Astrocyte of the hippocampus (primary cell): ENCODE results near the gene EIF4G3.
"Not testable (repeated sequence)": the region's sequence is repeated elsewhere in the genome, so short reads cannot be mapped to it uniquely, and the experiment has no call there.

Source experiments
- DNase-seq: peaks from one replicate; pipeline ENCODE4 v3.0.0; 2011; ENCODE audit warnings: low read depth, low spot score

EIF4G3 gene

DNA sequence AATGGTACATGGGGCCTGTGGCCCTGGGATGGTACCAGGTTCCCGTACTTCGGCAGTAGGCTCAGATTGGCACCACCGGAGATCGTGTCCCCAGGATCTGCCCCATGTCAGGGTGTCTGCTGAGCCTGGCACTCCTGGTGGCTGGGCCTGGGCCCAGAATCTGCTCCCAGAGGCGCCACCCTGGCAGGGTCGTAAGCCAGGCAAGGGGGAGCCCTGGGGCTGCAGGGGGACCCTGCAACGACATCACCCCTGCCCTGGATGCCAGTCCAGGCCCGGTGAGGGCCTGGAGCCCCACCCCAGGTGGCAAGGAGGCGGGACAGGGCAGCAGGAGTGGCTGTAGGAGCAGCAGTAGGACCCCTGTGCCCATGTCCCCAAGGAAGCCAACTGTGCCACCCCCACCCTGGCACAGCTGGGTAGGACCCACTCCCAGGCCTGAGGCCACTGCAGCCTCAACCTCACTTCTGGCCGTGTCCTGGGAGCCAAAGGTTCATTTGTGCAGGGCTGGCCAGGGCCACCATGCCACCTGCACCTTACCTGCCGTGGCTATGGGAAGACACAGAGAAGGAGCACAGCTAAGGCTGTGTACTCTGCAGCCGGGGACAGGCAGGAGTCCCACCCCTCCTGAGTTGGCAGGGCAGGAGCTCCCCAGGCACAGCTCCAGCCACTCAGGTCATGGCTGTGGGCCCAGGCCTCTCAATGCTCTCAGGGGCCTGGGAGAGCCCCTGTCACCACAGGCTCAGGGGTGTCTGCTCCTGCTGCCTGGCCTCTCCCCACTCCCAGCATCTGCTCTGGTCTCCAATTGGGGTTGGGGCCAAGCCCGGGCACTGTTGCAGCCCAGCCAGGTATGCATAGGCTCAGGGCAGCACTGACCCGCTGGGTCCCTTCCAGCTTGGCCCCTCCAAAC is 141.7 kb downstream of the EIF4G3 start:
- no peak for DNase-seq

DNA sequence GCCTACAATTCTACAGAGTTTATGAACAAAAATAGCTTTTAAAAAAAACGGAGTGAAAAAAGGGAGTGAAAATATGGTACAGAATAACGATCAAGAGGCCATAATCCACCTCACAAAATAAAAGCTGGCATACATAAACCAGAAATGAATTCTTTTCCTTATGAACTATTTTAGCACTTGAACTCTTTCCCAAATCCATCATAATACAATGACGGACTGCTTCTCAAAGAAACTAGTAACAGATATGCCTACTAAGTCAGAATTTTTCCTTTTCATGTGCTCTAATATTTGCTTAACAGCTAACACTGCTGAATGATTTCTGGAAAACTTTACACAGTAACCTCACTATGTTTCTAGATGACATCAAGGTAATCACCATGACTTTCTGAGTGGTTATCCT is 144.0 kb downstream of the EIF4G3 start:
- no peak for DNase-seq

DNA sequence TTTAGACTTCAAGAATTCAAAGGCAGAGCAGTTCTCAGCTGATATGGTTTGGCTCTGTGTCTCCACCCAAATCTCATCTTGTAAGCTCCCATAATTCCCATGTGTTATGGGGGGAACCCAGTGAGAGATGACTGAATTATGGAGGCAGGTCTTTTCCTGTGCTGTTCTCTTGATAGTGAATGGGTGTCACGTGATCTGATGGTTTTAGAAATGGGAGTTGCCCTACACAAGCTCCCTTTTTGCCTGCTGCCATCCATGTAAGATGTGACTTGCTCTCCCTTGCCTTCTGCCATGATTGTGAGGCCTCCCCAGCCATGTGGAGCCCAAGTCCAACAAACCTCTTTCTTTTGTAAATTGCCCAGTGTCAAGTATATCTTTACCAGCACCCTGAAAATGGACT is 146.5 kb downstream of the EIF4G3 start:
- no peak for DNase-seq

DNA sequence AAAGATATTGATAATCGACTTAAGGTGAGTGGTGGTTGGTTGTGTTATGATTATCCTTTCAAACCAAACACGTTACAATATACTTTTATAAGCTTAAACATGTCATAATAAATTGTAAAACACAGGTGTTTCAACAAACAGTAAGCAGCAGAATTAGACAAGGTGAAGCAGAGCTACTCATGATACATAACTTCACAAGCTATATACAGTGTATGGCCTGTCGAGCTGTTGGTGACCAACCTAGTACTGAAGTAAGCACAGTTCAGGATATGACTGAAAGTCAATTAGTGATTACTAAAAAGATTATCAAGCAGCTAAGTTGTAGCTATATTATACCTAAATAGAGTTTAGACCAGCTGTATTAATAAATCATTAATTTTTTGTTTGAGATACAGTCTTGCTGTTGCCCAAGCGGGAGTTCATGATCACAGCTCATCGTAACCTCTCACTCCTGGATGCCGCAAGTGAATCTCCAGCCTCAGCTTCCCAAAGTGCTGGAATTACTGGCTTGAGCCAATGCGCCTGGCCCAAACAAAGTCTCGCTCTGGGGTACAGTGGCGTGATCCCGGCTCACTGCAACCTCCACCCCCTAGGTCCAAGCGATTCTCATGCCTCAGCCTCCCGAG is 148.1 kb downstream of the EIF4G3 start:
- no peak for DNase-seq

DNA sequence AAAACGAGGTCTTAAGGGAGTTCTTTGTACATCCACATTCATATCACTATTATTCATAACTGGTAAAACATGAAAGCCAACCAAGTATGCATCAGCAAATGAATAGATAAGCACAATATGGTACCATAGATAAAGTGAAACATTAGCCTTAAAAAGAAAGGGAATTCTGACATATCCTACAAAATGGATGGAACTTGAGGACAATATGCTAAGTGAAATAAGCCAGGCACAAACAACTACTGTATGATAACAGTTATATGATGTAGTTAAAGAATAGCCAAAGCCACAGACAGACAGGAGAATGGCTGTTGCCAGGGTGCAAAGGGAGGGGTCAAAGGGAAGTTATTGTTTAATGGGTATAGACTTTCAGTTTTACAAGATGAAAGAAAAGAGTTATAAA is 148.9 kb downstream of the EIF4G3 start:
- no peak for DNase-seq

DNA sequence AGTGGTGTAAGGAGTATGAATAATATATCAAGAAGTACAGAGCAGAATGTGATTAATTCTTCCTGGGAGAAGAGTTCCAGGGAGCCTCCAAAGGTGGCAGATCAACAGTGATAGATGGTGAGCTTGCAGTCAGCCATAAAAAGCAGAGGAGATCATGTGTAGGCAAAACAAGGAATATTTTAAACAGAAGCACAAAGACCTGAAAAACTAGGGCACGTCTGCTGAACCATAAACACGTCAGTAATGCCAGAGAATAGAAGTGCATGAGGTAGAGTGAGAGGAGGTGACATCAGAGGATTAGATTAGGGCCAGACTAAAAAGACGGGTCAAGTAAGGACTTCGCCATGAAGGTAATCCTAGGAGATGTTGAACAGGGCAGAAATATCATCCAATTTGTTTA is 151.8 kb downstream of the EIF4G3 start:
- no peak for DNase-seq

DNA sequence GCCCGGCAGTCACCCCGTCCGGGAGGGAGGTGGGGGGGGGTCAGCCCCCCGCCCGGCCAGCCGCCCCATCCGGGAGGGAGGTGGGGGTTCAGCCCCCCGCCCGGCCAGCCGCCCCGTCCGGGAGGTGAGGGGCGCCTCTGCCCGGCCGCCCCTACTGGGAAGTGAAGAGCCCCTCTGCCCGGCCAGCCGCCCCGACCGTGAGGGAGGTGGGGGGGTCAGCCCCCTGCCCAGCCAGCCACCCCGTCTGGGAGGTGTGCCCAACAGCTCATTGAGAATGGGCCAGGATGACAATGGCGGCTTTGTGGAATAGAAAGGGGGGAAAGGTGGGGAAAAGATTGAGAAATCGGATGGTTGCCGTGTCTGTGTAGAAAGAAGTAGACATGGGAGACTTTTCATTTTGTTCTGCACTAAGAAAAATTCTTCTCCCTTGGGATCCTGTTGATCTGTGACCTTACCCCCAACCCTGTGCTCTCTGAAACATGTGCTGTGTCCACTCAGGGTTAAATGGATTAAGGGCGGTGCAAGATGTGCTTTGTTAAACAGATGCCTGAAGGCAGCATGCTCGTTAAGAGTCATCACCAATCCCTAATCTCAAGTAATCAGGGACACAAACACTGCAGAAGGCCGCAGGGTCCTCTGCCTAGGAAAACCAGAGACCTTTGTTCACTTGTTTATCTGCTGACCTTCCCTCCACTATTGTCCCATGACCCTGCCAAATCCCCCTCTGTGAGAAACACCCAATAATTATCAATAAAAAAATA is 152.4 kb downstream of the EIF4G3 start:
- not testable (repeated sequence) for DNase-seq

DNA sequence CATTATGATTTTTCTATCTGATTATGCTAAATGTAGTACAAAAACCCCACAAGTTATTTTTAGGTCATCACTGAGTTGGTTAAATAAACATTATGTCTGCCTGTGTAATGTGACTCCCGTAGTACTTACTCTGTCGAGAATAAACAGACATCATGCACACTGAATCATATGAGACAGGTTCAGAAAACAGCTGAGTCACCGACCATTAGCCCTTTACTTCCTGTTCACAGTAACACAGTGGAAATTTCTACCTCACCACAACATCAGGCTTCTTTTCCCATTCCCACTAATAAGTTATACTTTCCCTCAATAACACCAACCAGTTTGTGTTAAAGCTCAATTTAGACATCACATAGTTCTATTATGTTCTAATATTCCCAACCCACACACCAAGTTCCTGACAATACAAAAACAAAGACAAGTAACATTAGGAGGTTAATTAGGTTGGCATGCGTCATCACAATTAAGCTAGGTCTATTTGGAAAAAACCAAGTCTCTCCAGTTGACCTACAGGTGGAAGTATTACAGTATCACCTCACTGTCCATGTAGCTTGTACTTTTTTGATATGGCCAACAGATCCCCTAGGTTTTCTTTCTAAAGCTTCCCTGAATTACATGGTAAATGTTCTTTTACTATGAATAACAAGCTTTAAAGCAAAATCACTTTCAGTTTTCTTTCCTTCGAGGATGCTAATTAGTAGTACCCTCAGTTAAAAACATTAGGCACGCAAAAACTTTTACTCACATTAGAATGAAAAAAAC is 154.2 kb downstream of the EIF4G3 start:
- DNase-seq = peak; percentile 97

DNA sequence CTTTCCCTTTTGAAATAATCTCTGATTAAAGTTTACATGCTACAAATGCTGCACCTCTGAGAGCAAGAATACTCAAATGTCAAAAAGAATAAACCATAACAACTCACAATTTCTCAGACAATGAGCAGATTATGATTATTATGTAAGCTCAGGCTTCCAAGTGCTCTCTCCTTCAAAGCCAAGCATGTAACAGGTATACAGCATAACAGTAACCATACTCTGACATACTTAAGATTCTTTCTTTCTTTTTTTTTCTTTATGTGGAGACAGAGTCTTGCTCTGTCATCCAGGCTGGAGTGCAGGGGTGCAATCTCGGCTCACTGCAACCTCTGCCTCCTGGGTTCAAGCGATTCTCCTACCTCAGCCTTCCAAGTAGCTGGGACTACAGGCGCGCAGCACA is 155.4 kb downstream of the EIF4G3 start:
- no peak for DNase-seq

DNA sequence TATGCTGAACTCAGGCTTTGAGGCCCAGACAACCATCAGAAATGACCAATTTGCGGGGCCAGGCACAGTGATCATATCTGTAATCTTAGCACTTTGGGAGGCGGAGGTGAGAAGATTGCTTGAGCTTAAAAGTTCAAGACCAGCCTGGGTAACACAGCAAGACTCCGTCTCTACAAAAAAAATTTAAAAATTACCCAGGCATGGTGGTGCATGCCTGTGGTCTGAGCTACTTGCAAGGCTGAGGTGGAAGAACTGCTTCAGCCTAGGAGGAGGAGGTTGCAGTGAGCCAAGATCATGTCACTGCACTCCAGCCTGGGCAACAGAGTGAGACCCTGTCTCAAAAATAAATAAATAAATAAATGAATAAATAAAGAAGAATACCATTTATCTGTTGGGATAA is 156.5 kb downstream of the EIF4G3 start:
- peak; percentile 60 for DNase-seq

DNA sequence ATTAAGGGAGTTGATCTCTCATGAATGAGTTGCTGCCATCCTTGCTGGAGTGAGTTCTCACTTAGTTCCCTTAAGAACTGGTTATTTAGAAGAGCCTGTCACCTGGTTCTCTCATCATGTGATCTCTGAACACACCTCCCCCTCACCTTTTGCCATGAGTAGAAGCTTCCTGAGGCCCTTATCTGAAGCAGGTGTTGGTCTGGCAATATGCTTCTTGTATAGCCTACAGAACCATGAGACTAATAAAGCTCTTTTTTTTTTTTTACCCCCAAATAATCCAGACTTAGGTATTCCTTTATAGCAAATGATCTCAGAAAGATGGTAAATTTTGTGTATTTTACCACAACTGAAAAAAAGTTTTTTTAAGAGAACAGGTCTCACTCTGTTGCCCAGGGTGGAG is 158.0 kb downstream of the EIF4G3 start:
- DNase-seq = no peak

DNA sequence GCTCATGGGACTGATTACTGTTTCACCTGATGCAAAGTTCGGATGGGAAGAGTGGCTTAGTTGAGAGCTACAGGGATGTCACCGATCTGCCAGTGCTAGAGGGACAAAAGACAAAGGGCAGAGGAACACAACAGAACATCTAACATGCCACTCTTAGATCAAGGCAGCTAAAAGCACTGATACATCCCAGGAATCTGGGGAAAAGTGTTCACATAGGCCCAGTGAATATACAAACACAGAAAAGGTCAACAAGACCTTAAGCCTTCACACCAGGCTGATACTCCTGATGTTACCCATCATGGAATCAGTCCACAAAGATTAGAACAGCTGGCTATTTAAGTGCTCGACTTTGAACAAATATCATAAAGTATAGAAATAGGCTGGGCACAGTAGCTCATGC is 163.2 kb downstream of the EIF4G3 start:
- DNase-seq = no peak

DNA sequence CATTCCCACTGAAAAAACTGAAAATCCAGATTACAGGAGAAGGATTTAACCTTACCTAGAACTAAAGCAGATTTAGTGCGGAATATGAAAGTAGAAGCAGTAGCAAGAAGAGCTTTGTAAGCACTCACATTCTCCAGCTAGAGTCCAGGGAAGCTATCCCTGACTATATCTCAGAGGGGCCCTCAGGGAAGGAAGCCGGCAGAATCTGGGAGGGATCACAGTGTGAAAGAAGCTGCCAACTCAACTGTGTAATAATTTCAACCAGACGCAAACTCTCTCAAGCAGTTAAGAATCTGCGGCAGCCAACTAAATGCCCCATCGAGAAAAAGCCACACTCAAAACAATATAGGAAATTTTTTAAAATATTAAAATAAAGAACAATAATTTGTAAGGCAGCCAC is 163.8 kb downstream of the EIF4G3 start:
- DNase-seq = peak; percentile 74

DNA sequence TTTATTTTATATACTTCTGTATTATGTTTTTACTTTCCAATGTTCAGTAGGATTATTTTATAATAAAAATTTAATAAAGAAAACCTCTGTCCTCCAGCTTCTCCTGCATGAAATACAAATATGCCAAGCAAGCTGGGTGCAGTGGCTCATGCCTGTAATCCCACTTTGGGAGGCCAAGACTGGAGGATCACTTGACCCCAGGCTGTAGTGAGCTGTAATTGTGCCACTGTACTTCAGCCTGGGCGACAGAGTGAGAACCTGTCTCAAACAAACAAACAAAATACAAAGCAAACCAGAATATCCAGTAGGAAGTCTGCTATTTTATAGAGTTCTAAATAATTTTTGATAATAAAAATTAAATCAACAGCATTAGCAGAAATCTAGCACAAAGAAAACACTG is 168.8 kb downstream of the EIF4G3 start:
- no peak for DNase-seq

DNA sequence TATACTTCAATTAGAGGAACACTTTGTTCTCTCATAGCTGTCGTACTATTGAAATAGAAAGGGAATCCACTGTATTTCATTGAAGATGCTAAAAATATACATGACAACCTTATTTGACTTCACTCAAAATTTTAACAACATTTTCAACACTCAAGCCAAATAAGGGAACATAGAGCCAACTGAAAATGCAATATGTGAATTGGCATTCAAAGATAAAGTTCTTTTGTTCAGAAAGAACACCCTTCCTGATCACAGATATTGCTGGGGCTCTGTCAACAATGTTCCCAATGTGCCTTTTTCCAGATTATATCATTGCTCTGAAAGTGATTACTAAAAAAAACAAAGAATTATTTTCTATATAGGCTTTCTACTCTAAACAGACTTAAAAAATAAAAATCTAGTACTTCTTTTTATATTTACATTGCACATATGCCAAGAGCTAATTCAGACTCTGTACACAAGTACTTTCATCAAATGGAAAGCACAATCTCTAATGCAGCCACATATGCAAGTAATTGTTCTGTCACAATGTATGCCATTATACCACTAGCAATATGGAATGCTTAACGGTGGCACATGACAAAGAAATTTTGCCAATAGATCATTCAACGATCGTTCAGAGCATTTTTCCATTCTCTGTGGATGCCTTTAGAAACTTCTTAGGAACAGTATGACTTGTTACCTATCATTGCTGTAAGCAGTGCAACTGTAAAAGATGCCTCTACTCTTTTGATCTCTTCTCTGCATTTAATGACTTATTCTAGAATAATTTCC is 171.0 kb downstream of the EIF4G3 start:
- no peak for DNase-seq

DNA sequence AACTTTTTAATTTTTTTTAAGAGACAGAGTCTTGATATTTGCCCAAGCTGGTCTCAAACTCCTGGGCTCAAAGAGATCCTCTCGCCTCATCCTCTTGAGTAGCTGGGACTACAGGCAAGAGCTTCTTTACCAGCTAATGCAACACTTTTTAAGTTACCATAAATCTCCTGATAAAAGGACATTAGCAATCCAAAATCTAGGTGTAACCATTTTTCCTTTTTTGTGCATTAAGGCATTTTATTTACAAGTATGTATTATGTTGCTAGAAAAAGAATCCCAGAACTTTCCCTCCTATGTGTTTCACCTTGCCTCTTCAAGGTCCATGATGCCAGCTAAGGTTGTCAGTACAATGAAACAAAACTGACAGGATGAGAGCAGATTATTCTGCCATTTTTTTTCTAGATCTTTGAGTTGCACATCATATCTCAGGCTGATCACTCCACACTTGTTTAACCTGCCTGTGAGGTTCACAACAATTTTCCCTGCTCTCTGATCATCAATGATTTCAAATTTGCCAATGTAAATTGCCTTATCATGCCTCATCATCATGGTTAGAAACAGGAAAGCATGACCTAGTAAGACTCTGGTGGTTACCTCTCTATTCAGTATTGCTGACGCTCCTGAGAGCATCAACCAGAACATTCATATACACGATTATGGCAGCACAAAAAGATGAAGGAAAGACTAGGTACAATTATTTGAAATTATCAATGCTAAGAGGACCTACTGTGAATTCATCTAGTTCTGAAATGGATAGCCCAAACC is 173.2 kb downstream of the EIF4G3 start:
- no peak for DNase-seq

DNA sequence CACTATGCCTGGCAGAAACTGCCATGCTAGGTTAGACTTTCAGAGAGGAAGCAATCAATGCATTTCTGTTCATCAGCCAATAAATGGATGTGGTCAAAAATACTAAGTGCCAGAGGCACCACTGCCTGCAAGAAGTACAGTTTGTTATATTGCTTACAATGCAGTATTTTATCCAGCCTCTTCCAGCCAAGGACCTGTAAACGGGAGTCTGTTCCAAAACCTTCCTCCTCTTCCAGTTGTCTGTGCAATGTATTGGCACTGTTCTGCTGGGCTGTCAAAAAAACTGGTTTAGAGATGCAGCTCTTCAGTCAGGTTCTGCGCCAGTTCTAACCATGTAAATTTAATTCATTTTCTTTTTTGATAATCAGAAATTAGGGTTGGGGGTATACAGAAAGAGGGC is 175.7 kb downstream of the EIF4G3 start:
- no peak for DNase-seq

DNA sequence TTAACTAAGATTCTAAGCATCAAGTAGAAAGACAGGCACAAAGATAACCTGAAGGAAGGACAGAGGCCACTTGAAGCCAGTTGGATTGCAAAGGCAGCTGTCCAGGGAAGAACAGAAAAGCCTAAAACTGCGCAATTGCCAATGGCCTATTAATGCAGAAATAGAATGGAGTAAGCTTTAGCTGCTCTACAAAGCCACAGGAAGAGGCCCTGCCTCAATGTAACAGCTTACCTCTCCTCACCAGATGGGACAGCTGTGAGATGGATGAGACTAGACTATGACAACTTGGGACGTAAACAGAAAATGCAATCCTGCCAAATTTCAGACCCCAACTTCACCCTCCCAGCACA is 176.5 kb downstream of the EIF4G3 start:
- DNase-seq = no peak

DNA sequence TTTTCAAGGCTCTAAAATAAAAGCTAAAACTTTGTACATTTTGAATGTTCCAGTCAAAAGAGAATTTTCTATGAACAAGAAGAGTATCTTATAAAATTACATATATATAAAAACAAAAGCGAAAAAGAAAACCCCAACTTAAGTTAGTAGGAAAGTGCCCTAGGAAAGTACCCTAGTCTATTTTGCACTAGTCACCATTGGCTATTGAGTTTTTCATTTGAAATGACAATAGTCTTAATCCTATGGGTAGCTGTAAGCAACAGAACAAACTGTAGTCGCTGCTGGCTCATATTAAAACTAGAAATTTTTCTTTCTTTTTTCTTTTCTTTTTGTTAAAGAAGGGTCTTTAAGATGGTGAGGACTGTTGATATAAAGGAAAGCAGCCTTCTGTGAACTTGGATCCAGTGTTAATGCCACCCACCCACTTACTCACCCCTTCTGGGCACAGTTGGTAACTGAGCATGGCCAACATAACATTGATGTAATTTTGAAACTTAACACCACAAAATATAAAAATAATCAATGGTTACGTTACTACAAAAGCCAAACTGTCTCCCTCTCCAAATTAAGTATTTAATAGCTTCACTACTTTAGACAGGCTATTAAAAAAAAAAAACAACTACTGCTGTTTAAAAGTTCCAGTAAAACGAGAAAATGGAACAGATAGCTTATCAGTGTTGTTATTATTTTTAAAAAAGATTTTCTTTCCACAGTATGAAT is 177.0 kb downstream of the EIF4G3 start:
- no peak for DNase-seq

DNA sequence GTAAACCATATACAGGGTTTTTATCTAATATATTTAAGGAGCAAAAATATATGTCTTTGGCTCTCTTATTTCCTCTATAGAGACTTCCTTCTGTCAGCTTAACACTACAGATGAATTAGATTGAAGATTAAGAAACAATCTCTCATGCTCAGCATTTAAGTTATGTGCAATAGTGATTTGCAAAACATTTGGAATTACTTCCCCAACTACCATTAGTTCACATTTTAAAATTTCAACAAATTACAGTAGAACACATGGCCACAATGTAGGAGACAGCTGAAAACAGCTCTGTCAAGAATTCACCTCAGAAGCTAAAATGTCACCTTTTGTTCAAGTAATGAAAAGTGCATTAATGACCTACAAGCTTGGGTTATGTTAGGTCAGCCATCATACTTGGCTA is 177.9 kb downstream of the EIF4G3 start:
- no peak for DNase-seq
